ENCODE measurements around the gene SH2D4B. TPM values are rescaled to one million over a fixed set of nuclear protein-coding genes. Genes with fewer than 3 reads are reported as not detected.
A peak's percentile ranks its signal among the peaks of the same experiment; 100 is the strongest.

Gene SH2D4B
- total and polyA plus RNA-seq, 7 donors = 0.06 to 0.33 TPM; not detected in 5

- H3K4me3 ChIP-seq = no peak overlapping the region
- intact Hi-C loops (cut with DNase I) = no loop called here
- no peaks in the 10 kb centered on the region for H3K4me1 ChIP-seq
- peak; percentile 55 for DNase-seq
- no peaks in the 10 kb centered on the region for H3K36me3 ChIP-seq
- TF ChIP-seq EP300 (IDR thresholded peaks at IDR 0.05) (no peak), POLR2A (IDR thresholded peaks at IDR 0.05) (no peak), CTCF (IDR thresholded peaks at IDR 0.05) (peak in 1 of 4 experiments; percentile 39), POLR2AphosphoS5 (IDR thresholded peaks at IDR 0.05) (no peak)
- no peak overlapping the region for H3K27ac ChIP-seq
- H3K27me3 ChIP-seq = no peaks in the 10 kb centered on the region
- 53 to 69% methylated on average over 15 of the region's 15 CpGs for WGBS, 2 donors
- H3K9me3 ChIP-seq = peaks cover 0 to 5% (median 0%) of the 10 kb centered on the region in 4 donors
Measured at GRCh38 chr10:80596391-80597257, 58.9 kb downstream of the SH2D4B start.

- no peak overlapping the region for H3K27ac ChIP-seq
- H3K4me3 ChIP-seq = no peak overlapping the region
- WGBS, 2 donors = 58 to 85% methylated on average over 3 of the region's 3 CpGs
- H3K36me3 ChIP-seq = no peaks in the 10 kb centered on the region
- TF ChIP-seq EP300 (IDR thresholded peaks at IDR 0.05) = no peak
- TF ChIP-seq CTCF (IDR thresholded peaks at IDR 0.05) = no peak
- TF ChIP-seq POLR2A (IDR thresholded peaks at IDR 0.05) = no peak
- TF ChIP-seq POLR2AphosphoS5 (IDR thresholded peaks at IDR 0.05) = no peak
- intact Hi-C loops (cut with DNase I) = no loop called here
- DNase-seq = peak; percentile 1
- no peaks in the 10 kb centered on the region for H3K27me3 ChIP-seq
- no peaks in the 10 kb centered on the region for H3K4me1 ChIP-seq
- peaks cover 0 to 5% (median 0%) of the 10 kb centered on the region in 4 donors for H3K9me3 ChIP-seq
Measured at GRCh38 chr10:80598084-80598798, 60.5 kb downstream of the SH2D4B start.

GRCh38 chr10:80598951-80599350 is 61.2 kb downstream of the SH2D4B start:
- Histone ChIP-seq H3K9me3 (no peaks in the 10 kb centered on the region), H3K4me1 (no peaks in the 10 kb centered on the region), H3K27me3 (no peaks in the 10 kb centered on the region), H3K4me3 (no peak overlapping the region), H3K27ac (no peak overlapping the region), H3K36me3 (no peaks in the 10 kb centered on the region)
- intact Hi-C loops (cut with DNase I) = no loop called here
- TF ChIP-seq POLR2A (IDR thresholded peaks at IDR 0.05) (no peak), POLR2AphosphoS5 (IDR thresholded peaks at IDR 0.05) (no peak), EP300 (IDR thresholded peaks at IDR 0.05) (no peak), CTCF (IDR thresholded peaks at IDR 0.05) (no peak)
- WGBS, 2 donors = 87 to 93% methylated on average over 6 of the region's 6 CpGs
- DNase-seq = peak; percentile 22

- WGBS, 2 donors = 40 to 57% methylated on average over 8 of the region's 8 CpGs
Measured at GRCh38 chr10:80599424-80599847, 61.7 kb downstream of the SH2D4B start.

More at GRCh38 chr10:80599424-80599847, 61.7 kb downstream of the SH2D4B start:
- Histone ChIP-seq H3K27ac (no peak overlapping the region), H3K36me3 (no peaks in the 10 kb centered on the region), H3K4me1 (no peaks in the 10 kb centered on the region), H3K9me3 (no peaks in the 10 kb centered on the region), H3K4me3 (no peak overlapping the region), H3K27me3 (no peaks in the 10 kb centered on the region)
- peak; percentile 48 for DNase-seq
- TF ChIP-seq EP300 (IDR thresholded peaks at IDR 0.05) (no peak), CTCF (IDR thresholded peaks at IDR 0.05) (peak in 1 of 4 experiments; percentile 19), POLR2AphosphoS5 (IDR thresholded peaks at IDR 0.05) (no peak)
- intact Hi-C loops (cut with DNase I) = no loop called here

Data from sigmoid colon (tissue), 7 donors.